ENCODE results near the gene MYBBP1A. TPM values are rescaled to one million over a fixed set of nuclear protein-coding genes. Genes with fewer than 3 reads are reported as not detected.
A peak's percentile ranks its signal among the peaks of the same experiment; 100 is the strongest.

Gene MYBBP1A
- total and polyA plus RNA-seq, 2 of the 13 experiments (the other 11 are each of a cell fraction or from before 2014, with no cell fraction given): 18.6 to 54.8 TPM

- intact Hi-C loops (cut with micrococcal nuclease; ENCODE audit: unreplicated experiment) (no loop called here), in situ Hi-C loops (cut with HindIII; ENCODE audit: extremely low pct_ligation_motif_present, low pct_unique_long_range_greater_than_20kb) (no loop called here)
- ChIA-PET POLR2A (interaction anchor here (1.5 to 3.2 kb wide), 2 partner anchors 18 to 19 kb away, joined by 5 to 21 read pairs; partner anchors contain the start of gene MYBBP1A), CTCF (ENCODE audit: low intra/inter-chr PET ratio, low total read pairs) (no interaction called here)
- DNase-seq (ENCODE audit: low spot score) (no peak), FAIRE-seq (no peak), ATAC-seq (no peak)
- Histone ChIP-seq H3K79me2 (ENCODE audit: insufficient read depth, low read length) (no peaks in the 10 kb centered on the region), H3K4me1 (ENCODE audit: insufficient read depth, low read length) (peaks cover 54% of the 10 kb centered on the region), H3K9me3 (ENCODE audit: low read length) (no peaks in the 10 kb centered on the region), H3K27ac (ENCODE audit: extremely low read length, insufficient read depth, low read length) (no peak overlapping the region), H3K4me2 (ENCODE audit: low read depth, low read length) (peak overlapping the region; percentile 50), H3K9ac (ENCODE audit: insufficient read depth, low read depth, low read length) (no peak overlapping the region), H3K4me3 (replicated peaks in 1 of 3; ENCODE audit: insufficient read depth in 1 of 3, low read depth in 2 of 3, low read length in 3 of 3) (no peak overlapping the region), H3K36me3 (replicated peaks in 1 of 2; ENCODE audit: control insufficient read depth in 1 of 2, insufficient read depth in 2 of 2, low read length in 2 of 2) (no peaks in the 10 kb centered on the region), H2AFZ (ENCODE audit: low read length) (no peak overlapping the region), H4K20me1 (ENCODE audit: insufficient read depth, low read length) (no peaks in the 10 kb centered on the region), H3K27me3 (ENCODE audit: control insufficient read depth in 1 of 2, insufficient read depth in 2 of 2, low read length in 2 of 2) (no peaks in the 10 kb centered on the region)
- WGBS (ENCODE audit: low lambda C conversion rate): 96% methylated on average over 9 of the region's 9 CpGs
- BruUV-seq (replicated peaks): no TSS peak
- TF ChIP-seq MEIS1 (CRISPR knock-in tag; IDR thresholded peaks at IDR 0.05; ENCODE audit: borderline replicate concordance) (no peak), ZMYM3 (CRISPR knock-in tag; IDR thresholded peaks at IDR 0.05) (peak; percentile 86), ZNF629 (CRISPR knock-in tag; conservative IDR thresholded peaks at IDR 0.05) (peak; percentile 93), NCOR1 (IDR thresholded peaks at IDR 0.05; ENCODE audit: borderline replicate concordance, low read length) (no peak), HNF4G (IDR thresholded peaks at IDR 0.05; ENCODE audit: borderline replicate concordance, low read depth, low read length) (no peak), HNF4G (CRISPR knock-in tag; IDR thresholded peaks at IDR 0.05; ENCODE audit: borderline replicate concordance, low read depth) (no peak)
These were observed 19.4 kb upstream of the MYBBP1A start for GRCh38 chr17:4574448-4575045.

- peak overlapping the region; percentile 50; the same call in 1 of the 2 replicates for H3K4me2 ChIP-seq (ENCODE audit: low read depth, low read length)
- WGBS (ENCODE audit: low lambda C conversion rate): 21% methylated on average over 3 of the region's 7 CpGs
- no TSS peak for BruUV-seq (replicated peaks)
- CTCF ChIA-PET (ENCODE audit: low intra/inter-chr PET ratio, low total read pairs): no interaction called here
- H2AFZ ChIP-seq (ENCODE audit: low read length): no peak overlapping the region
- no peak for DNase-seq (ENCODE audit: low spot score)
- no peaks in the 10 kb centered on the region for H3K27me3 ChIP-seq (ENCODE audit: control insufficient read depth in 1 of 2, insufficient read depth in 2 of 2, low read length in 2 of 2)
- peak overlapping the region in 1 of 3 experiments; percentile 34; a peak in 1 of 6 replicates for H3K4me3 ChIP-seq (replicated peaks in 1 of 3; ENCODE audit: insufficient read depth in 1 of 3, low read depth in 2 of 3, low read length in 3 of 3)
- no peak for ATAC-seq
- in situ Hi-C loops (cut with HindIII; ENCODE audit: extremely low pct_ligation_motif_present, low pct_unique_long_range_greater_than_20kb): no loop called here
- FAIRE-seq: no peak
- no peaks in the 10 kb centered on the region for H3K9me3 ChIP-seq (ENCODE audit: low read length)
- no peaks in the 10 kb centered on the region for H4K20me1 ChIP-seq (ENCODE audit: insufficient read depth, low read length)
- no peak overlapping the region for H3K9ac ChIP-seq (ENCODE audit: insufficient read depth, low read depth, low read length)
- no peaks in the 10 kb centered on the region for H3K79me2 ChIP-seq (ENCODE audit: insufficient read depth, low read length)
- intact Hi-C loops (cut with micrococcal nuclease; ENCODE audit: unreplicated experiment): no loop called here
- H3K36me3 ChIP-seq (replicated peaks in 1 of 2; ENCODE audit: control insufficient read depth in 1 of 2, insufficient read depth in 2 of 2, low read length in 2 of 2): no peaks in the 10 kb centered on the region
- peaks cover 62% of the 10 kb centered on the region for H3K4me1 ChIP-seq (ENCODE audit: insufficient read depth, low read length)
- POLR2A ChIA-PET: interaction anchor here (1.5 kb wide), 1 partner anchor 18 kb away, joined by 5 read pairs; the partner anchor contains the start of gene MYBBP1A
- no peak overlapping the region for H3K27ac ChIP-seq (ENCODE audit: extremely low read length, insufficient read depth, low read length)
- no peak for TF ChIP-seq MTF1 (CRISPR knock-in tag; IDR thresholded peaks at IDR 0.05)
- TF ChIP-seq DDIT3 (CRISPR knock-in tag; IDR thresholded peaks at IDR 0.05): no peak
- no peak for TF ChIP-seq ZNF597 (CRISPR knock-in tag; IDR thresholded peaks at IDR 0.05)
- no peak for TF ChIP-seq NR1H2 (CRISPR knock-in tag; IDR thresholded peaks at IDR 0.05; ENCODE audit: borderline replicate concordance, low read depth)
- TF ChIP-seq KDM5B (CRISPR knock-in tag; IDR thresholded peaks at IDR 0.05; ENCODE audit: borderline replicate concordance): no peak
- 0 out of 2 replicates have a peak, but pooled peaks have one; percentile 41 for TF ChIP-seq HNRNPL (IDR thresholded peaks at IDR 0.05; ENCODE audit: low read depth, low read length)
- TF ChIP-seq ZNF460 (CRISPR knock-in tag; IDR thresholded peaks at IDR 0.05; ENCODE audit: borderline replicate concordance): no peak
- TF ChIP-seq PATZ1 (CRISPR knock-in tag; IDR thresholded peaks at IDR 0.05): no peak
- TF ChIP-seq GATA4 (IDR thresholded peaks at IDR 0.05; ENCODE audit: borderline replicate concordance, low read depth): no peak
- TF ChIP-seq TP53 (CRISPR knock-in tag; conservative IDR thresholded peaks at IDR 0.05): no peak
These were observed 18.5 kb upstream of the MYBBP1A start for GRCh38 chr17:4573669-4574068.
